HG03469 (cell line): ENCODE measurements around the gene FTH1.
"Not testable (repeated sequence)": the region's sequence is repeated elsewhere in the genome, so short reads cannot be mapped to it uniquely, and the experiment has no call there.

Source experiments
- ATAC-seq: cut with Tn5 transposase; IDR thresholded peaks from one replicate; pipeline ENCODE4 v1.9.1; 2021; ENCODE audit warnings: mild to moderate bottlenecking, moderate library complexity, moderate number of reproducible peaks; ENCODE audit not compliant: unreplicated experiment

Gene FTH1

DNA sequence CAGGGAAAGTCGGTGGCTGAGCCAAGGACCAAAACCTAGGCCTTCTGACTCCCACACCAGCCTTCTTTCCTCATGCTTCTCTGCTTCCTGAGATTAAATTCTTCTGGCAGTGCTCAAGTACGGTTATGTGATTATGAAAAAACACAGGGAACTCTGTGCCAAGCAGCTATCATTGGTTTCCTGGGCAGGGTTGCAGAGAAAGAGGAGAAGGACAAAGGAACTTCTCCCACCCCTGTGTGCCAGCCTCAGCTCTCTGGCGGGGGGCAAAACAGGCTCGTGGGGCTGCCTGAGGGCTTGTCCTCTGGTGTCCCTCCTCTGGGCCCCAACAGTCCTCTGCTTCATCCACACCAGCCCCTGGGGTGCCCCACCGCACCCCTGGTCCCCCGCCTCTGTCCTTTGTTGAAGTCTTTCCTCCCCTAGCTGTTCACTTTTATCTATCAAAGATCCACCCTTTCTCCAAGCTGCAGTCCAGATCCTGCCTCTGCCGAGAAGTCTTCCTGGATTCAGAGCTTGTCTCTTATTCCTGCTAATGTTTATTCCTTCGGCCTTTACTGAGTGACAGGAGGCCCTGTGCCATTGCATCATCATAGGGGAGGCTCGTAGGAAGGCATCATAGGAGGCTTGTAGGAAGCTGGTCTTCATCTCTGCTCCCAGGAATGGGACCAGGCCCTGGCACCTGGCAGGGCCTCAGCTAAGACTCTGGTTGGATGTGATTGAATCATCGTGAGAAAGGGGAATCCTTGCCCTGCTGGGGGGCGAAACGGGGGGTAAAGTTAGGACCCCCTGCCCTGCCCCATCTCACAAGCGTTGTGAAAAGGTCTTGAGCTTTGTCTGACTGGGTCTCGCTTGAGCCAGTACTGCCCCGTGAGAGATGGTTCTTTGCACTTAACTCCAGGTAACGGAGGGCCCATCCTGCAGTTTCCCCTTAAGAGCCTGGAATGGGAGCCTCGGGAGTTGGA, 11.5 kb upstream of the FTH1 start:
- ATAC-seq: no peak

DNA sequence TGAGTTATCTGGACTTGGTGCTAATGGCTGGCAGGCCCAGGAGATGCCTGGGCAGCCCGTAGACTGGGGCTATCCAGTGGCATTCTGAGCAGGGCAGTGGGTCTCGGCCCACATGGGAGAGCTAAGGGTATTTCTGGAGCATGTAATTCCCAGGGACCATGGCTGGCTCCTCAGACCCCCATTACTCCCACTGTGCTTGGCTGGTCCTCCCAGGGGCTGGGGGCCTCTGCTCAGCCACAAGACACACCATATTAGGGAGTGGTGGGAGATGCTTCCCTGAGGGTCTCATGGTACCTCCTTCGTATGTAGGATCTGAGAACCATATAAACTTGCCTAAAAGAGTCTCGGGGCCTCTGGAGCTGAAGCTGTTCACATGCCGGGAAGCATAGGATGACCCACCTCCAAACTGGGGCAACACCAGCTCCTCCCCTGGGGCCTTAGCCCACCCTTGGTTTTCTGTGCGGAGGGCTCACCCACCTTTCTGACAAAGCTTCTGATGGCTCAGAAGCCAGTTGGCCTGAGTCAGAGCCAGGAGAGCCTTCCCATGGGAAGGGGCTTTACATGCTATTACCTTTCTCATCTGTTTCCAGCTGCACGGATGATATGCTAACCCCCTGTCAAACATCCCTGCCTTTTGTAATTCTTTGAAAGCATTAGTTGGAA, 9.5 kb upstream of the FTH1 start:
- ATAC-seq: no peak

DNA sequence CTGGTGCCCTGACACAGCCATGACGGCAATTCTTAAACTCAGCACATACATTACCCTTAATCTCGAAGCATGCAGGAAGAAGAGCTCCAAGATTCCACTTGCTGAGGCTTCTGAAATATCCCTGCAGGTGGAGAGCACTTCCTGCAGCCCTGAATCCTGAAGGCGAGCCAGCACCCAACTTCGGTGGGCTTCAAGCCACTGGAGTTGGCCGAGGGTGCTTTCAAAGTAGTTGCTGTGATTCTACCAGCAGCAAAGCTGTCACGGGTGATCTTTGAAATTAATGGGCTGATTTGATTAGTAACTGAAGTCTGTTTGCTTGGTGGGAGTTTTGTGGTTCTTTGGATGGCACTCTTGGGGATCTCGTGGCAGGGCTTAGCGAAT, 9.0 kb upstream of the FTH1 start:
- ATAC-seq: no peak

DNA sequence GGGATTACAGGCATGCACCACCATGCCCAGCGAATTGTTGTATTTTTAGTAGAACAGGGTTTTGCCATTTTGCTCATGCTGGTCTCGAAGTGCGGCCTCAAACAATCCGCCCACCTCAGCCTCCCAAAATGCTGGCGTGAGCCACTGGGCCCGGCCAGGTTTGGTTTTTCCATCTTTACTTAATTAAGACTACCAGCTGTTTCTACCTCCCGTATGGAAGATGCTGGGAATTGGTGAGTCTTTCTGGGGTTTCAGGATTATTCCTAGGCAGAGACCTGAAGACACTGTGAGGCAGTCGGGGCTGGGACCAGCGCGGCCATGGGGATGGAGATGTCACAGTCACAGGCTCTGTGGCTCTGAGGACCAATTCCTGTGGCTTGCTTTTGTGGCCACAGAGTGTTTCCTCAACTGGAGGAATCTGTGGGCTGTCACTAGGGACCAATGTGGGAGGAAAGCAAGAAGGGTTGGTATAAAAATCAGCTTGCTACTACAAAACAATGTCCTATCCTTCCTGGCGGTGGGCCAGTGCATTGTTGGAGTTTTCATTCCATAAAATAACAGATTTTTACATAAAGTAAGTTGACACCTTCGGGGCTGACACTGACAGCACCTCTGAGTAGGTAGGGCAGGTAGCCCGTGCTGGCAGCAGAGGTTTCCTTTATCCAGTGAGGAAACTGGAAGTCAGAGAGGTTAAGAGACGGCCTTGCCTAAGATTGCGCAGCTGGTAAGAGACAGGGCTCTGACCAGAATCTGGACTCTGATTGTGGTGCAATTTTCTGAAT, 8.4 kb upstream of the FTH1 start:
- ATAC-seq: no peak

DNA sequence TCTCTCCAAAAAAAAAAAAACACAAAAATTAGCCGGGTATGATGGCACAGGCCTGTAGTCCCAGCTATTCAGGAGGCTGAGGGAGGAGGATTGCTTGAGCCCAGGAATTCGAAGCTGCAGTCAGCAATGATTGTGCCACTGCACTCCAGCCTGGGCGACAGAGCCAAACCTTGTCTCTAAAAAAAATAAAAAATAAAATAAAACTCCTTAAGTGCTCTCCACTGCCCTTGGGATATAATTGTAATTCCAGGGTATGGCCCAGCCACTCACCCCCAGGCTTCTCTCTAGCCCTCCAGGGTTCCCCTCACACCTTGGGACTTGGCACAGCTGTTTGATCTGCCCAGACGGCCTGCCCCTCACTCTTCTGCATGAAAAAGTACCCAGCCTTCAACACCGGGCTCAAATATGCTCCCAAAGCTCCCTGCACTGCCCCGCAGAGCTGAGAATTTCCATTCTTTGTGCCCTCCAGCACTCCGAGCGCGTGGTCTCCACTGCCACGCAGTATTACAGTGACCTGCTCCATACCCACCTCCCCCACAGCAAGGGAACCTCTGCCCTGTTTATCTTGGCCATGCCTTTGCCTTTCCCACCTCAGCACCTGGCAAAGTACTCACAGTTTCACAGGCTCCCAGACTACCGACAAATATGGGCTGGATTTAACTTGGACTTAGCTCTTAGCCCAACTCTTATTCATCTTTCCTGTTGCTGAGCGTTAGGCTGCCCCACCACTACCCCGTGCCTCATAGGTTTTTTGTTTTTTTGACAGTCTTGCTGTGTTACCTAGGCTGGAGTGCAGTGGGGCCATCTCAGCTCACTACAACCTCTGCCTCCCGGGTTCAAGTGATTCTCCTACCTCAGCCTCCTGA, 7.6 kb upstream of the FTH1 start:
- ATAC-seq: no peak

DNA sequence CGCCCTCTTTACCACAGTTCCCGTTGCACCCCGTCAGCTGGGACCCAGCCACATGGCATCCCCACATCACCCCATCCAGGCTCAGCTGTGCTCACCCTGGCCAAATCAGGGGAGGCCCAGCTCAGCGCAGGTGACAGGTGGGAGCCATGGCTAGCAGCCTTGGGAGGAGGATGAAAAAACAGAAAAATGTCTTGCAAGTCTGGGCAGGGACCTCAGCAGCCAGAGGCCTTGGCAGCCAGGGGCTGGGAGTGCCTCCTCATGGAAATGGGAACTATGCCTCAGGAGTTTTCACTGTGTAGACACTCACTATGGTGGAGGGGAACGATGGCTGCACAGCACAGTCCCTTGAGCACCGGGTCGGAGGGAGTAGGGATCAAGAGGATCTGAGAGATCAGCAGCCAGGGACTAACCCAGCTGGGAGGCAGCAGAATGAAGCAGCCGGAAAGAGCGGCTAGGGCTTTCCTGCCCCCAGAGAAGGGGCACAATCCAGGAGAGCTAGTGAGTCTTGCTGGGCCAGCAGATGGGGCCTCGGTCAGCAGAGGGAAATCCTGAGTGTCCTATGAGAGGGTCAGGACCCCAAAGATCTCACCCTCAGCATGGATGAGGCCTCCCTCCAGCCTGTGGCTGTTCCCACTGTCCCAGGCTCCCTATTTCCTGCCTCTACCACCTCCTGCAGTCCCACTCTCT, 6.2 kb upstream of the FTH1 start:
- ATAC-seq: no peak

DNA sequence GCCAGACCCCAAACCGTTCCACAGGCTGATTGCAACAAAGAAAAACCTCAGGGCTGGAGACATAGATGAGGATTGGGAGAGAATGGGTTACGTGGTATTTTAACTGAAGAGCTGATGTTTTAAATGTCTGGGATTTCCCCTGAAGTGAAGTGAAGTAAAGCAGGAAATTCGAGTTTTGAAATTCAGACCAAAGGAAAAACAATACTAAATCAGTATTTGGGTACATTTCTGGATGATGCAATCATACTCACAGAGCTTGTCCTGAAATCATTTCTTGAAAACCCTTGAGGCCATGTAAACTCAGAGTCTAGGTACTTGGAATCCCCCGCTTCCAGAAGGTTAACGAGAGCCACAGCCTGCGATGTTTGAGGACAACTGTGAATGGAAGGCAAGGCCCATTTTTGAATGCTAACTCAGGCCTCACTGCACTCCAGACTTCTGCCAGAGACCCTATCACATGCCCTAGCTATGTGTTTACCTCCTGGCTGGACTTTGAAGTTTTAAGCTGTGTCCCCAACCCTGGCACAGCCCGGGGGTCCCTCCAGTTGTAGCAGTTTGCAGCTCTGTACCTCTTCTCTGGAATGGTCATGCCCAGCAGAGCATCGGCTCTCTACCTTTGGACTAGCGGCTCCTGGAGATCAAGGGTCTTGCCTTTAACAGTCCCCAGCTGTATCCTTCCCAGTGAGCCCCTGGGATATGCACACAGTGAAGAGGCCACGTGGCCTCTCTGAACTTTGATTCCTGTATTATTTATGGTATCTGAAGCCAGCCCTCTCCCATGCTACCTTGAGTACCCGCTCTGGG, 5.4 kb upstream of the FTH1 start:
- ATAC-seq: no peak

DNA sequence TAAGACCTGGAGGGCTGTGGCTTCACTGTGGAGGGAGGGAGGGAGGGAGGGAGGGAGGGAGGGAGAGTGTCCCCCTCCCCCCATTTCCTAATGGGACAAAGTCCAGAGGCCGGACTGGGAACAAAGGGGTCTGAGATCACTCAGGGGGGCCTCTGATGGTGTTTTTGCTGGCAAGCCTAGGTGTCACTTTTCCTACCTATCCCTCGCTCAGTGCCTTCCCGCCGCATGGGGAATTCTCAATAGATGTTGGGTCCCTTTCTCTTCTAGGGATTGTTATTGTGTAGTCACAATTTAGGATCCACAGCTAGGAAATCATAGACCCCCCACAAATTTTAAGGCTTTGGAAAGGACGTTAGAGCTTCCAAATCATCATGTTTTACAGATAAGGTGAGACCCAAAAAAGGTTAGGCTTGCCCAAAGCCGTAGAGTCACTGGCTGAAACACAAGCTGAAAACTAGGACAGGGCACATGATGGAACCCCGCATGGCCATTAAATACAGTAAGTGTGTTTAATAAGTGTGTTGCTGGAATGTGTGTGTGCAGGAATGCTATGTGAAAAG, 4.8 kb upstream of the FTH1 start:
- no peak for ATAC-seq

DNA sequence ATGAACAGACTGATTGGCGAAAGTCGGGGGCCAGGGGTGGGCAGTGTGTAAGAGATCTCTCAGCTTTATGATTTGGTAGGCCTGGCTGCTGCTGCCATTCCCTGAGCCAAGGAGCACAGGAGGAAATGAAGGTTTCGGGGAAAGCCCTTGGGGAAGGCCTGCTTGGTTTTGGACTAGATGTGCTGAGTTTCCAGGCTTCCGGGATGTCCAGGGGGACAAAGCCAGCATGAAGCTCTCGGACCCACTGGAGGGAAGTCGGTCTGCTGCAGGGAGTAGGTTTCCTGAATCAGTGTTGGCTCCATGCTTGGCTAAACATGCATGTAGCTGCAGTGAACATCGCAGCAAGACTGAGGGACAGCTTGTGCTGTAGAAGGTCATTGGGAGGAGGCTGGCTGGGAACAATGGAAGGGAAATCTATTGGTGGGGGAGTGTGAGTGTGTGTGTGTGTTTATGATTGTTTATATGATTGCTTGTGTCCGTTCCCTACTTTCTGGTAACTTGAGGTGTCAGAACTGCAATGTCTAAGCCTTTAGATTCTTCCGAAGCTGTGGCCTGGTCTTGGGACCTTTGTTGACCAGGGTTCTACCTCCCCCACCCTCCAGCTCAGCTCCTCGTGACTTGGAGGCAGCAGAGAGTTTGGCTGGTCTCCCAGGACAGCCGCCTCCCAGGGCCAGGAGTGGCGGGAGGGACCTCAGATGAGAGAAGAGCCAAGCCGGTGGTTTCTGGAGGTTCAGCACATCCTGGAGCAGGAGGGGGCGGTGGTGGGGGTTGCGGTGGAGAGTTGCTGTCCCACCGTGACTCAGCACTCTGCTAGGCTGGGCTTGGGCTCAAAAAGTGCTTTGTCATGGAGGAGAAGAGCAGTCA, 4.0 kb upstream of the FTH1 start:
- no peak for ATAC-seq

DNA sequence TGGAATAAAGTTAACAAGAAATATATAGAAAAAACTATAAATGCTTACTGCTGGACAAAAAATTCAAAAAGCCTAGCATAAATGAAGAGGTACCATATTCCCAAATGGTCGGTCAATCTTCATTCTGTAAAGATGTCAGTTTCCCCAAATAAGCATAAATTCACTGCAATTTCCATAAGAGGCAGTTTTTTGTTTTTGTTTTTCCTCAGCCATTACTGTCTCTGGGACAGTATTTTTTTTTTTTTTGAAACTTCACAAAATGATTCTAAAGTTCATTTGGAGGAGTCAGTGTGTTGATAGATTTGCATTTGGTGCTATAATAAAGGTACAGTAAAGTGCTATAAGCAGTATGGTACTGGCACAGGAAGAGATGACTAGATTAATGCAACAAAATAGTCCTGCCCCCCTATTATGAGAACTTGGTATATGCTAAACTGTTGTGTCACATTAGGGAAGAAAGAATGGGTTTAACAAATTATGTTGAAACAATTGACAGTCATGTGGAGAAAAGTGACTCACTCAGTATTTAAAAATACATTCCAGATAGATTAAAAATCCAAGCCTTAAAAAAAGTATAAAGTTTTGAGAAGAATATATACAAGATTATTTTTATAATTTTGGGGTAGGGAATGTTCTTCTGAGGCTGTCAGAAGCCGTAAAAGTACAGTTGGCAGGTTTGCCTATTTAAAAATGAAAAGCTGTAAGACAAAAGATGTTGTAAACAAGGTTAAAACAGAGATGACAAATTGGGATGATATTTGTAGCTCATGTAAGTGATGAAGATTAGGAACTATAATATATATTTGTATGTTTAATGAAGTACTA, 2.6 kb upstream of the FTH1 start:
- no peak for ATAC-seq

DNA sequence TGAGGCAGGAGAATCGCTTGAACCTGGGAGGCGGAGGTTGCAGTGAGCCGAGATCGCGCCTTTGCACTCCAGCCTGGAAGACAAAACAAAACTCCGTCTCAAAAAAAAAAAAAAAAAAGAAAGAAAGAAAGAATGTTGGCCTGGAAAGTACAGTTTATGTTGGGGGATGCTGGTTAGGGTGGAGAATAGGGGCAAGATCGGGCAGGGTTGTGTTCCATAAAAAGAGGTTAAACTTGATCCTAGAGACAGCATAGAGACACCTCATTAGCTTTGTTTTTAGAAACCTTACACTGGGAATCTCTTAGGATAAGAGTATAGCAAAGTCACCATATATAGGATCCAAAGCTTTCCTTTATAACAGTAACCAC, 1.9 kb upstream of the FTH1 start:
- ATAC-seq: no peak

DNA sequence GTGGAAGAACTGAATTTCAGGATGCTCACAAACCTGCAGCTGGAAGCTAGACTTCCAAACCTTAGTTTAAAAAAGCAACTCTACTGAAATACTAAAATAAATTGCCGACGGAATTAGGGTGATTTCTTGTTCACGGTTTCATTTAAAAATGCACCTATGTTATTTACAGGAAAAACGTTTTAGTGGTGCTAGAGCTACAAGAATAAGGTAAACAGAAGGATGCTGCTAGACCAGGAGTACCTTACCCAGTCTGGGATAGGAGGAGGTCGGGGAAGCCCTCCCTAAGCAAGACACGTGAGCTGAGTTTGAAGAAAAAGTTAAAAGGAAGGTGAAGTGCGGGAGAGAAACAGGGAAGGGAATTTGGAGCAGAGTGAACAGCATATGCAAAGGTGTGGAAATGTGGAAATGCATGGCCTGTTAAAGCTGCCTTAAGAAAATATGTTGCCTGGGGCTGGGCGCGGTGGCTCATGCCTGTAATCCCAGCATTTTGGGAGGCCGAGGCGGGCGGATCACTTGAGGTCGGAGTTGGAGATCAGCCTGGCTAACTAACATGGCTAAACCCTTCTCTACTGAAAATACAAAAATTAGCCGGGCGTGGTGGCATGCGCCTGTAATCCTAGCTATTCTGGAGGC, 1.4 kb upstream of the FTH1 start:
- ATAC-seq: no peak

DNA sequence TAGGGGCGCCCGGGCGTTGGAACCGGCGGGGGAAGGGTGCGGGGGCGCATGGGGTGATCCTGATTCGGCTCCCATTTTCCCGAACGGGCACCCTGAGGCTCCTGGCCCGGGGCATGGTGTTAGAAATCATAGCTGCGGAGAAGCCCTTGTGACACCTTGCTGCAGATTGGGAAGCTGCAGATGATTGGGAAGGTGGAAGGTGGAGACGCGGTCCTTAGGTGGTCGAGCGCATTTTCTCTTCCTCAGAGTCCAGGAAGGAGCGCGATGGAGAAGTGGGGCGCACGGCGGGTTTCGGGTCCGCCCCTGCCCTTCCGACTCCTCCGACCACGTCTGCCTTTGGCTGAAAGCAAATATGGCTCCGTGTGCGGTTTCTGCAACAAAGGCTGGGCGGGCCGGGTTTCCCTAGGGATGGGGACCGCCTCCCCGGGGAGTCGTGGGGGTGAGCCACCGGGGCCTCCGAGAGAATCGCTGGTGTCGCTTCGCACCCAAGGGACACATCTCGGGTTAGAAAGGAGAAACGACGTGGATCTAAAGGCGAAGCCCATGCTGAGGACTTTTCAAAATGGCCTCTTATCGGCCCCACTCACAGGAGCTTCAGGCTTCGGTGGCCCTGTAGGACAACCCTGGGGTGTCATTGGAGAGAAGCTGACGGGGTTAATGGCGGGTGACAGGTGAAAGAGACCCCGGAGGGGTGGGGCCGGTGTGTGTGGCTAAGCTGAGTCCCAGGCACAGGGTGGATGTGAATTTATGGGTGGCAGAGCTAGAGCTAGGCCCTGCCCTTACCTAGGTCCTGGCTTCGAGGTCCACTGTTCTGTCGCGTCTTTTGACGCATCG, 707 bp upstream of the FTH1 start:
- ATAC-seq: no peak

DNA sequence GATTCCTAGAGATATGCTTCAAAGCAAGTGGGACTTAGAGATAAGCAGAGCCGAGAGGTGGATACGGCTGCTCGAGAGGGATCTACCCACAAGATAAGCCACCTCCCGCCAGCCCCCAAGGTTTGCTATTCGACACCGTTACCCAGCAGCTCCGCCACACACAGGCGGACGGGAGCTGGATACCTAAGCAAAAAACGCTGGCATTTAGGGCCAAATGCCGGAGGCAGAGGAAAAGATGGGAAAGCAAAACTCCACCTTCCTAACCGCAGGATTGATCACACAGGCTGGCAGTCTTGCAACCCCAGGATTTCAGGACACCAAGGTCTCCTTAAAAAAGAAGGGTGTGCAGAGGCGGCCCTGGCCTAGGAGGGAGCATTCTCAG, 709 bp downstream of the FTH1 start:
- no peak for ATAC-seq

DNA sequence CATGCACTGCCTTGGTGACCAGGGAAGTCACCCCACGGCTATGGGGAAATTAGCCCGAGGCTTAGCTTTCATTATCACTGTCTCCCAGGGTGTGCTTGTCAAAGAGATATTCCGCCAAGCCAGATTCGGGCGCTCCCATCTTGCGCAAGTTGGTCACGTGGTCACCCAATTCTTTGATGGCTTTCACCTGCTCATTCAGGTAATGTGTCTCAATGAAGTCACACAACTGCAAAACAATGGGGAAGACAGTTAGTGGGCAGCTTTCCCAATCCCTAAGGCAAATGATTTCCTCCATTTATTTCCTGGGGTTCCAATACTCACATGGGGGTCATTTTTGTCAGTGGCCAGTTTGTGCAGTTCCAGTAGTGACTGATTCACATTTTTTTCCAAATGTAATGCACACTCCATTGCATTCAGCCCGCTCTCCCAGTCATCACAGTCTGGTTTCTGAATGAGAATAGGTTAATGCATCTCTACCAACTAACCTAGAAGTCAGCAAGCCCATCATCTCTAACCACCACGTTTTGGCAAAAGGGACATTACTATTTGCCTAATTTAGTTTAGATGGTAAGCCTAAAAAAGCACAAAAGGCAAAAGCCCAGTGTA, 2.7 kb downstream of the FTH1 start:
- ATAC-seq: not testable (repeated sequence)
